Neural progenitor cell (in vitro differentiated cells): ENCODE results near the gene REXO1.

Experiments used
- EZH2 ChIP-seq: fragments of 200-600 bp; sonication (generic); IDR thresholded peaks from 2 replicates; pipeline ENCODE4 v1.6.1; 2017; ENCODE audit warnings: antibody characterized with exemption, mild to moderate bottlenecking, moderate library complexity
- EZH2phosphoT487 ChIP-seq: fragments of 200-600 bp; sonication (generic); IDR thresholded peaks from 2 replicates; pipeline ENCODE4 v1.6.1; 2017; ENCODE audit warnings: antibody characterized with exemption
- TF ChIP-seq, protein P1 (sequence below): fragments of 200-600 bp; sonication (generic); IDR thresholded peaks from 2 replicates; pipeline ENCODE4 v1.5.1; 2017; ENCODE audit warnings: antibody characterized with exemption, mild to moderate bottlenecking

DNA sequence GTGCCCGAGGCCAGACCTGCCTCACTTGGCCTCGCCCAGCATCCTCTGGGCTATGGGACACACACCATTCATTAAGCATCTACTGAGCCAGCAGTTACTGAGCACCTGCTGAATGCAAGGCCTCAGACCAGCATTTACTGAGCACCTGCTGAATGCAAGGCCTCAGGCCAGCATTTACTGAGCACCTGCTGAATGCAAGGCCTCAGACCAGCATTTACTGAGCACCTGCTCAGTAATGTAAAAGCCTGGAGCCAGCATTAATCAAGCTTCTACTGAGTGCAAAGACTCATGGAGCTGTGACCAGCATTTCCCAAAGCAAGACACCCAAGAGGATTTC lies 39.9 kb downstream of the REXO1 start:
- TF ChIP-seq, protein P1, sequence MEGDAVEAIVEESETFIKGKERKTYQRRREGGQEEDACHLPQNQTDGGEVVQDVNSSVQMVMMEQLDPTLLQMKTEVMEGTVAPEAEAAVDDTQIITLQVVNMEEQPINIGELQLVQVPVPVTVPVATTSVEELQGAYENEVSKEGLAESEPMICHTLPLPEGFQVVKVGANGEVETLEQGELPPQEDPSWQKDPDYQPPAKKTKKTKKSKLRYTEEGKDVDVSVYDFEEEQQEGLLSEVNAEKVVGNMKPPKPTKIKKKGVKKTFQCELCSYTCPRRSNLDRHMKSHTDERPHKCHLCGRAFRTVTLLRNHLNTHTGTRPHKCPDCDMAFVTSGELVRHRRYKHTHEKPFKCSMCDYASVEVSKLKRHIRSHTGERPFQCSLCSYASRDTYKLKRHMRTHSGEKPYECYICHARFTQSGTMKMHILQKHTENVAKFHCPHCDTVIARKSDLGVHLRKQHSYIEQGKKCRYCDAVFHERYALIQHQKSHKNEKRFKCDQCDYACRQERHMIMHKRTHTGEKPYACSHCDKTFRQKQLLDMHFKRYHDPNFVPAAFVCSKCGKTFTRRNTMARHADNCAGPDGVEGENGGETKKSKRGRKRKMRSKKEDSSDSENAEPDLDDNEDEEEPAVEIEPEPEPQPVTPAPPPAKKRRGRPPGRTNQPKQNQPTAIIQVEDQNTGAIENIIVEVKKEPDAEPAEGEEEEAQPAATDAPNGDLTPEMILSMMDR: no peak
- TF ChIP-seq EZH2: no peak
- no peak for TF ChIP-seq EZH2phosphoT487
